ENCODE measurements around the gene AGER. TPM values are rescaled to one million over a fixed set of nuclear protein-coding genes. Genes with fewer than 3 reads are reported as not detected.

AGER gene
- total RNA-seq, 6 donors from 2014 or later = 543 to 2,806 (median 1,294) TPM

DNA sequence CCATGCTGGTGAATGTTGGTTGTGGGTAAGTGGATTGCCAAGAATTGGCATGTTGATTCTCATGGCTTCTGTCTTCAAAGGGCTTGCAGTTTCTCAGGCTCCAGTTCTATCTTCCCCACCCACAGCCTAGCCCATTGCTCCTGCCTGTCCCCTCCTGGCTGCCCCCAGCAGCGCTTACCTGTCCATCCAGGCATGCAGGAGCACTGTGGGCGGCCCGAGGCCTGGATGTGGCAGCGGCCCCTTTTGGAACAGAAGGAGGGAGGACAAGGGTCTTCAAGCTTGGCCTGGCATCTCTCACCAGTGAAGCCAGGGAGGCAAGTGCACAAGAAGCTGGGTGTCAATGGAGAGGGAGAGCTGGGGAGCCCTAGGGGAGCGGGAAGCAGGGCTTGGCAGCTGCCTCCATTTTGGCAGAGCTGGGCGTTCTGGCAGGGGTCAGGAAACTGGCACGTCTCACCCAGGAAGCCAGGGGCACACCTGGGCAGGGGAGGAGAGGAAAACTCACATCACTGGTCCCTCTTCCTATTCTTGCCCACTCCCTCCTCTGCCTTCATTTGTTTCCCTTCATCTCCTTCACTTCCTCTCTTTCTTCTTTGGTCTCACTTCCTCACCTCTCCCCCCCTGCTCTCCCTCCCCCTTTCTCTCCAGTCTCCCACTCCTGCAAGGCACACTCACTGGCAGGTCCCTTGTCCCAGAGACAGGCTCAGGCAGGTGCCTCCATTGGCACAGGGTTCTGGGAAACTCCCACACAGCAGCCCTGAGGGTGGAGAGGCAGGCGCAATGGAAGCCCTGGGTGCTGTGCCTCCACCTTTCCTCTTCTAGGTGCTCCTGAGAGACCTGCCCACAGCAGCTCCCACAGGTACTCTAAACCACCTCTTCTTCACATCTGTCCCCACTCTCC is 38.5 kb upstream of the AGER start:
- WGBS, 2 donors = 59 to 74% methylated on average over 8 of the region's 8 CpGs
- ATAC-seq (ENCODE audit: low FRiP score in 2 of 2) (no peak), DNase-seq (peak in 1 of 2 donors; percentile 11)
- Histone ChIP-seq H3K36me3 (peaks cover 0 to 38% (median 9%) of the 10 kb centered on the region in 4 donors), H3K9me3 (no peaks in the 10 kb centered on the region), H3K4me1 (peaks cover 5 to 13% (median 8%) of the 10 kb centered on the region in 4 donors), H3K4me3 (peak overlapping the region; percentile 22 to 45 (median 36)), H3K27ac (peak overlapping the region; percentile 64 to 87 (median 82)), H3K27me3 (no peaks in the 10 kb centered on the region)
- TF ChIP-seq POLR2AphosphoS5 (IDR thresholded peaks at IDR 0.05) (no peak), POLR2A (IDR thresholded peaks at IDR 0.05) (no peak), EP300 (IDR thresholded peaks at IDR 0.05) (no peak)
- TF ChIP-seq, protein P1, sequence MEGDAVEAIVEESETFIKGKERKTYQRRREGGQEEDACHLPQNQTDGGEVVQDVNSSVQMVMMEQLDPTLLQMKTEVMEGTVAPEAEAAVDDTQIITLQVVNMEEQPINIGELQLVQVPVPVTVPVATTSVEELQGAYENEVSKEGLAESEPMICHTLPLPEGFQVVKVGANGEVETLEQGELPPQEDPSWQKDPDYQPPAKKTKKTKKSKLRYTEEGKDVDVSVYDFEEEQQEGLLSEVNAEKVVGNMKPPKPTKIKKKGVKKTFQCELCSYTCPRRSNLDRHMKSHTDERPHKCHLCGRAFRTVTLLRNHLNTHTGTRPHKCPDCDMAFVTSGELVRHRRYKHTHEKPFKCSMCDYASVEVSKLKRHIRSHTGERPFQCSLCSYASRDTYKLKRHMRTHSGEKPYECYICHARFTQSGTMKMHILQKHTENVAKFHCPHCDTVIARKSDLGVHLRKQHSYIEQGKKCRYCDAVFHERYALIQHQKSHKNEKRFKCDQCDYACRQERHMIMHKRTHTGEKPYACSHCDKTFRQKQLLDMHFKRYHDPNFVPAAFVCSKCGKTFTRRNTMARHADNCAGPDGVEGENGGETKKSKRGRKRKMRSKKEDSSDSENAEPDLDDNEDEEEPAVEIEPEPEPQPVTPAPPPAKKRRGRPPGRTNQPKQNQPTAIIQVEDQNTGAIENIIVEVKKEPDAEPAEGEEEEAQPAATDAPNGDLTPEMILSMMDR (IDR thresholded peaks at IDR 0.05) = no peak

DNA sequence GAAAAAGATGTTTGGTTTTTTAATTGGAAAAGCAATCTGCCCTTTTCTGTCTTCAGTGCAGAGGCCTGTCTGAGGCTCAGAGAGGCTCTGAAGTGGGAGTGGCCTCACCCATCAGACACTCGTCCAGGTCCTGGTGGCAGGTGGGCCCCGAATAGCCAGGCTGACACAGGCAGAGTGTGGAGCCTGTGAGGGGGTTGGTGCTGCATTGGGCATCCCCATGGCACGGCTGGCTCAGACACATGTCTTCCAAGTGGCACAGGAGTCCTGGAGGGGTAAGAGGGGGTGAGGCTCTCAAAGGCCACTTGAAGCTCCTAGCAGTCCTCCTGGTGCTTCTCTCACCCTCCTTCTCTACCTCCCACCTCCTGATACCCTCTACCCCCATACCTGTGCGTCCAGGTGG is 36.0 kb upstream of the AGER start:
- Histone ChIP-seq H3K27ac (peak overlapping the region in 2 of 4 donors; percentile 54 to 87), H3K27me3 (no peaks in the 10 kb centered on the region), H3K4me1 (peaks cover 5 to 13% (median 8%) of the 10 kb centered on the region in 4 donors), H3K36me3 (peaks cover 0 to 61% (median 10%) of the 10 kb centered on the region in 4 donors), H3K9me3 (no peaks in the 10 kb centered on the region), H3K4me3 (no peak overlapping the region)
- no peak for TF ChIP-seq POLR2A (IDR thresholded peaks at IDR 0.05)
- TF ChIP-seq, protein P1 (IDR thresholded peaks at IDR 0.05) = no peak
- no peak for TF ChIP-seq POLR2AphosphoS5 (IDR thresholded peaks at IDR 0.05)
- TF ChIP-seq EP300 (IDR thresholded peaks at IDR 0.05) = no peak
- DNase-seq = peak in 1 of 2 donors; percentile 11
- 61 to 92% methylated on average over 4 of the region's 4 CpGs for WGBS, 2 donors
- no peak for ATAC-seq (ENCODE audit: low FRiP score in 2 of 2)

DNA sequence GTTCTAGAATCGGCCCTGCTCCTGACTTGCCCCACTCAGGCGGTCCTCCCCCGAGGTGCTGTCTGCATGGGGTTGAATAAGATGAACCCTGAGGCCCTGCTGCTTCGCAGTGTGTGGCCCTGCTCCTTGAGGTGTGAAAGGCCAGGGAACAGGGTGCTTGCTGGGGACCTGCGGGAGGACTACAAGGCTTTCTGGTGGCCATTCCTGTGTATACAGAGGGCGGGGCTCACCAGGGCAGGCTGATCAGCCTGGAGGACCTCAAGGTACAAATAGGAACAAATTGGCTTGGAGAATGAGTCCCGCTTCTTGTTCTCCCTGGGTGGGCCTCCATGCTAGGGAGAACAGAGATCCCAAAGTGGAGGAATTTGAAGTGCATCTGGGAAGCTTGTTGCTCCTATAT is 34.1 kb upstream of the AGER start:
- Histone ChIP-seq H3K36me3 (peaks cover 0 to 74% (median 17%) of the 10 kb centered on the region in 4 donors), H3K27ac (peak overlapping the region in 2 of 4 donors; percentile 42 to 44), H3K9me3 (no peaks in the 10 kb centered on the region), H3K4me3 (no peak overlapping the region), H3K27me3 (no peaks in the 10 kb centered on the region), H3K4me1 (peaks cover 2 to 9% (median 6%) of the 10 kb centered on the region in 4 donors)
- WGBS, 2 donors = 82 to 88% methylated on average over 3 to 6 of the region's 7 CpGs
- ATAC-seq (ENCODE audit: low FRiP score in 2 of 2) (no peak), DNase-seq (peak in 1 of 2 donors; percentile 19)
- TF ChIP-seq POLR2A (IDR thresholded peaks at IDR 0.05) = no peak

DNA sequence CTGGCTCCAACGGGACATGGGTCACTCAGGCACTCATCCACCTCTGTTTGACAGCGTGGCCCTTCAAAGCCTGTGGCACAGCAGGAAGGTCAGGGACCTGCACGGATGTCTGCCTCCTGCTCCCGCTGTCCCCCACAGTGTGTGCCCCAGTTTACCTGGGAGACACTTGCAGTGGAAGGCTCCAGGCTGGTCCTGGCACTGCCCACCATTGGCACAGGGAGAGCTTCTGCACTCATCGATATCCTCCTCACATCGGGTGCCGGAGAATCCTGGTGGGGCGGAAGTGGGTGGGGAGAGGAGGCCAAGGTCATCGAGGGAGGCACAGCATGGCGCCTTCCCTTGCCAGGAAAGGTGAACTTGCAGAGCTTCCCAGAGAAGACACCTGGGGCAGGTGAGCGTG is 32.9 kb upstream of the AGER start:
- Histone ChIP-seq H3K9me3 (no peaks in the 10 kb centered on the region), H3K27ac (no peak overlapping the region), H3K4me1 (peaks cover under 1 to 4% (median 3%) of the 10 kb centered on the region in 4 donors), H3K36me3 (peaks cover 0 to 83% (median 17%) of the 10 kb centered on the region in 4 donors), H3K4me3 (no peak overlapping the region), H3K27me3 (no peaks in the 10 kb centered on the region)
- ATAC-seq (ENCODE audit: low FRiP score in 2 of 2) (no peak), DNase-seq (peak in 1 of 2 donors; percentile 7)
- TF ChIP-seq EP300 (IDR thresholded peaks at IDR 0.05) (no peak), POLR2AphosphoS5 (IDR thresholded peaks at IDR 0.05) (no peak), POLR2A (IDR thresholded peaks at IDR 0.05) (no peak)
- TF ChIP-seq, protein P1 (IDR thresholded peaks at IDR 0.05) = no peak
- WGBS, 2 donors = 79 to 83% methylated on average over 6 to 11 of the region's 11 CpGs

DNA sequence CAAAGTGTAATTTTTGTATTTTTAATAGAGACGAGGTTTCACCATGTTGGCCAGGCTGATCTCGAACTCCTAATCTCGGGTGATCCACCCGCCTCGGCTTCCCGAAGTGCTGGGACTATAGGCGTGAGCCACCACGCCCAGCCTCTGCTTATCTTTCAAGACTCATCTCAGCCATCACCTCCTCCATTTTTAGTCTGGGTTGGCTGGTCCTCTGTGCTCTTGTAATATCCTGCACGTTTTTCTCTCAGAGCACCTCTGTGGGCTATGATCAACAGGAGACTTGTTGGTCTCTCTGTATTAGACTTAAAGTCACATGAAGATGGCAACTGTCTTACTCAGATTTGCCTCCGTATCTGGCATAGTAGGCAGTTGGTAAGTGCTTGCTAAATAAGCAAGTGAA is 32.2 kb upstream of the AGER start:
- ATAC-seq (ENCODE audit: low FRiP score in 2 of 2) = no peak
- no peaks in the 10 kb centered on the region for H3K27me3 ChIP-seq
- peaks cover 0 to 79% (median 17%) of the 10 kb centered on the region in 4 donors for H3K36me3 ChIP-seq
- no peak overlapping the region for H3K27ac ChIP-seq
- no peak for TF ChIP-seq POLR2AphosphoS5 (IDR thresholded peaks at IDR 0.05)
- TF ChIP-seq POLR2A (IDR thresholded peaks at IDR 0.05) = no peak
- TF ChIP-seq, protein P1 (IDR thresholded peaks at IDR 0.05) = no peak
- TF ChIP-seq EP300 (IDR thresholded peaks at IDR 0.05) = no peak
- 87 to 91% methylated on average over 10 of the region's 10 CpGs for WGBS, 2 donors
- no peak for DNase-seq
- no peak overlapping the region for H3K4me3 ChIP-seq
- H3K9me3 ChIP-seq = no peaks in the 10 kb centered on the region
- H3K4me1 ChIP-seq = no peaks in the 10 kb centered on the region

All from upper lobe of left lung (tissue), 6 donors.